Measurements from ENCODE around the gene EIF3D.
A peak's percentile ranks its signal among the peaks of the same experiment; 100 is the strongest.

Gene EIF3D

DNA sequence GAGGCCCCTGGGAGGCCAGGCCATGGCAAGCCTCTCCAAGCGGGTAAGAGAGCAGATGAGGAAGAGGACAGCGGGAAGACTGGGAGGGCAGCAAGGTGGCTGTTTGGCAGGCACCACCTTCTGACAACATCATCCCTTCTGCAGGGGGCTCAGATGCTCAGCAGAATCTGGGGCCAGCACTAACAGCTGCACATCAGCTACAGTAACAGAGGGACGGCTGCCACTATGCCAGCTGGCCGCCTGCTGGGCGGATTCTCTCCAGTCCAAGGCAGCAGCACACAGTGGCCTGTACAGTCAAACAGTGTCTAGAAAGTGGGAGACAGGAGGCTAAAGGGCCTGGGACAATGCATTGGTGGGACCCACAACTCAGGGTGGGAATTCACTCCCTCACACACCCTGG, 36.9 kb downstream of the EIF3D start:
- no peaks in the 10 kb centered on the region for H3K27me3 ChIP-seq (ENCODE audit: control insufficient read depth, insufficient read depth, low read length)
- H3K27ac ChIP-seq (ENCODE audit: low read depth, low read length) = no peak overlapping the region
- H3K36me3 ChIP-seq (ENCODE audit: control insufficient read depth, insufficient read depth, low read length) = peaks cover 6% of the 10 kb centered on the region
- H3K9ac ChIP-seq (ENCODE audit: low read length) = no peak overlapping the region
- no peak overlapping the region for H3K4me3 ChIP-seq (ENCODE audit: low read length)
- no peaks in the 10 kb centered on the region for H3K4me1 ChIP-seq (ENCODE audit: control insufficient read depth, insufficient read depth, low read length)

DNA sequence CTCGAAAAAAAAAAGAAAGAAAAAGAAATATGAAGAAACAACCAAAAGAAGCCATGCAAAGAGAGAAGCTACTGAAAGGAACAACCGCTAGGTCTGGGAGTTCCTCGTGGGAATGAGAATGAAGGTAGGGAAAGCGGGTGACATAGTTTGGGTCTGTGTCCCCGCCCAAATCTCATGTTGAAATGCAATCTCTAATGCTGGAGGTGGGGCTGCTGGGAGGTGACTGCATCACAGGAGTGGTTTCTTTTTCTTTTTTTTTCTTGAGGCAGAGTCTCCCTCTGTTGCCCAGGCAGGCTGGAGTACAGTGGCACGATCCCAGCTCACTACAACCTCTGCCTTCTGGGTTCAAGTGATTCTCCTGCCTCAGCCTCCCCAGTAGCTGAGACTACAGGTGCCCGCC, 37.8 kb downstream of the EIF3D start:
- Histone ChIP-seq H3K27me3 (ENCODE audit: control insufficient read depth, insufficient read depth, low read length) (no peaks in the 10 kb centered on the region), H3K9ac (ENCODE audit: low read length) (no peak overlapping the region), H3K4me1 (ENCODE audit: control insufficient read depth, insufficient read depth, low read length) (peaks cover 4% of the 10 kb centered on the region), H3K4me3 (ENCODE audit: low read length) (no peak overlapping the region), H3K27ac (ENCODE audit: low read depth, low read length) (no peak overlapping the region), H3K36me3 (ENCODE audit: control insufficient read depth, insufficient read depth, low read length) (peaks cover 4% of the 10 kb centered on the region)

DNA sequence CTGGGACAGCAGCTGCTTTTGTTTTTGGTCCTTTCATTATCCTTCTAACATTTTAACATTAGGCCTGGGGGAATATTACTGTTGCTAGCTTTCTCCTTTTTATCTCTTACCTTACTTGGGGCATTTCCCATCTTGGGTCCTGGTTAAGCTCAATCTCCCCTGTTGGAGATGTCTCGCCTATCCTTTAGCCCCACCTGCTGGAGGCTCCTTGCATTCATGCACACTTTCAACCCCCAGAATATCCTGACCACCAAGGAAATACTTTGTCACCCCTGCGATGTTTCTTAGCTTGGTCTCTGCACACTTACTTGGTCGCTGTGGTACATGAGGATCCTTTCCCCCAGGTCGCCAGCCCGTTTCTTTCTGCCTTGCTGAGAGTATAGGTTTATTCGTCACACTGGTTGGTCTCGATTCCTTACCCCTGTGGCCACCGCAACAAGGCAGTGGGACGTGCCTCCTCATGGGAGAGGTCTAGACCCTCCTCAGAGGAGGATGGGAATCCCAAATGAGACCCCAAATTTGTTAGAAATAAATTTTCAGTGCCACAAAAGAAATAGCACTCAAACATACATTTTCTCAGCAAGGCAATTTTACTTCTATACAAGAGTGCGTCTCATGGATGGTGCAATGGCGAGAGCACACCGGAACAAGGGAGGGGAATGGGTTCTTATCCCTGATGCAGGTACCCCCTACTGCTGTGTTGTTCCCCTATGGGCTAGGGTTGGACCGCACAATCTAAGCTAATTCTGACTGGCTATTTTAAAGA, 42.2 kb downstream of the EIF3D start:
- Histone ChIP-seq H3K9ac (ENCODE audit: low read length) (no peak overlapping the region), H3K27ac (ENCODE audit: low read depth, low read length) (no peak overlapping the region), H3K4me1 (ENCODE audit: control insufficient read depth, insufficient read depth, low read length) (peaks cover 4% of the 10 kb centered on the region), H3K27me3 (ENCODE audit: control insufficient read depth, insufficient read depth, low read length) (no peaks in the 10 kb centered on the region), H3K36me3 (ENCODE audit: control insufficient read depth, insufficient read depth, low read length) (no peaks in the 10 kb centered on the region), H3K4me3 (ENCODE audit: low read length) (no peak overlapping the region)

DNA sequence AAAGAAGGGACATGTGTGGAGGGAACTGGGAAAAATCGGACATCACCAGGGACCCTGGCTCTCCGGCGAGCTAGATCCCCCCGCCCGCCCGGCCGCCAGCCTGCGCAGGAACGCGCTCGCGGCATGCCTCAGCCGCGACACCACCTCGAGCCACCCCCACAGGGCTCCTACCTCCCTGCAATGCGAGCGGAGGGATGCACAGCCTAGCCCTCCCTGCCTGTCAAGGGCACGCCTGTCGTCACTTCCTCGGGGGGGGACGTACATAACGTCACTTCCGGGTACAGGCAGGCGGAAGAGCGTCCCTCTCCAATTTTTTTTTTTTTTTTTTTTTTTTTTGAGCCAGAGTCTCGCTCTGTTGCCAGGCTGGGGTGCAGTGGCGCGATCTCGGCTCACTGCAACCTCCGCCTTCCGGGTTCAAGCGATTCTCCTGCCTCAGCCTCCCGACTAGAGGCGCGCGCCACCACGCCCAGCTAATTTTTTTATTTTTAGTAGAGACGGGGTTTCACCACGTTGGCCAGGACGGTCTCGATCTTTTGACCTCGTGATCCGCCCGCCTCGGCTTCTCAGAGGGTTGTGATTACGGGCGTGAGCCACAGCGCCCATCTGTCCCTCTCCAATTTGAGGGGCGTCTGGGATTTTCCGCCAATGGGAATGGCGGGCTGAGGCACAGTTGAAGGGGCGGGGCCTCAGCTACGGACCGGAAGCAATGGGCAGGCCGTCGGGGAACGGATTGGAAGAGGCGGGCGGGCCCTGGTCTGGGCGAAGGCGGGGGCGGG, 47.4 kb downstream of the EIF3D start, which contains the start of gene TXN2:
Gene TXN2, minus strand, starts transcription at position 248 of the 776 bp plus-strand sequence. CDS start 803 bp downstream, outside the sequence.
- Histone ChIP-seq H3K4me1 (ENCODE audit: control insufficient read depth, insufficient read depth, low read length) (peaks cover 13% of the 10 kb centered on the region), H3K9ac (ENCODE audit: low read length) (peak within 1 kb of the TSS; percentile 54), H3K27me3 (ENCODE audit: control insufficient read depth, insufficient read depth, low read length) (no peaks in the 10 kb centered on the region), H3K36me3 (ENCODE audit: control insufficient read depth, insufficient read depth, low read length) (peaks cover 11% of the 10 kb centered on the region), H3K27ac (ENCODE audit: low read depth, low read length) (peak within 1 kb of the TSS; percentile 97), H3K4me3 (ENCODE audit: low read length) (peak within 1 kb of the TSS; percentile 90)

DNA sequence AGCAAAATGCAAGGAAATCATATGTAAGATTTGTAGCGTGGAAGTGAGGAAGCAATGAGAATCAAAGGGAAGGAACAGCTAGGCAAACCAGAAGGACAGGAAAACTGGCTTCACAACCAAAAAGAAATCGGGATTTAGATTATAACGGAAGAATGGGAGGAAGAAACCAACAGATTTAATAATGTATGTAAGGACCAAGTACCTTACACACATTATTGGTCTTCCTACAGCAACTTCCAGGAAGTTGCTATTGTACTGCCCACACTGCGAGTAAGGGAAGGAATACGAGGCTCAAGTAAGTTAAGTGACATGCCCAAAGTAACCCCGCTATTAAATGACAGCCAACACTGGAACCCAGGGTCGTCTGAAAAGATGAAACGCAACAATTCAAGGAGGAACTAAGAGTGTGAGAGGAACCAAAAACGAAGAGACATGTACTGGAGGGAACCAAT, 48.0 kb downstream of the EIF3D start:
- Histone ChIP-seq H3K4me3 (ENCODE audit: low read length) (peak overlapping the region; percentile 90), H3K4me1 (ENCODE audit: control insufficient read depth, insufficient read depth, low read length) (peaks cover 9% of the 10 kb centered on the region), H3K36me3 (ENCODE audit: control insufficient read depth, insufficient read depth, low read length) (peaks cover 15% of the 10 kb centered on the region), H3K9ac (ENCODE audit: low read length) (peak overlapping the region; percentile 54), H3K27me3 (ENCODE audit: control insufficient read depth, insufficient read depth, low read length) (no peaks in the 10 kb centered on the region), H3K27ac (ENCODE audit: low read depth, low read length) (peak overlapping the region; percentile 97)

DNA sequence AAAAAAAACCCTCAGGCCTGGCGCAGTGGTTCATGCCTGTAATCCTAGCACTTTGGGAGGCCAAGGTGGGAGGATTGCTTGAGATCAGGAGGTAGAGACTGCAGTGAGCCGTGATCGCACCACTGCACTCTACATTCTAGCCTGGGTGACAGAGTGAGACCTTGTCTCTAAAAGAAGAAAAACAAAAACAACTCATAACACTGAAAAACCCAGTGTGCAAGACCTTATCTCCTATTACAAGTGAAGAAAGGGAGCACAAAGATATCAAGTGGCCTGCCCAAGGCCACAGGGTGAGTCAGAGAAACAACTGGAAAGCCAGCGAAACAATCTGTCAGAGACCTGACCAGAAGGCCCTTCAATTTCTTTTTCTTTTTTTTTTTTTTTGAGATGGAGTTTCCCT, 50.0 kb downstream of the EIF3D start:
- Histone ChIP-seq H3K4me3 (ENCODE audit: low read length) (no peak overlapping the region), H3K4me1 (ENCODE audit: control insufficient read depth, insufficient read depth, low read length) (peaks cover 9% of the 10 kb centered on the region), H3K27ac (ENCODE audit: low read depth, low read length) (no peak overlapping the region), H3K9ac (ENCODE audit: low read length) (no peak overlapping the region), H3K36me3 (ENCODE audit: control insufficient read depth, insufficient read depth, low read length) (peaks cover 24% of the 10 kb centered on the region), H3K27me3 (ENCODE audit: control insufficient read depth, insufficient read depth, low read length) (no peaks in the 10 kb centered on the region)

DNA sequence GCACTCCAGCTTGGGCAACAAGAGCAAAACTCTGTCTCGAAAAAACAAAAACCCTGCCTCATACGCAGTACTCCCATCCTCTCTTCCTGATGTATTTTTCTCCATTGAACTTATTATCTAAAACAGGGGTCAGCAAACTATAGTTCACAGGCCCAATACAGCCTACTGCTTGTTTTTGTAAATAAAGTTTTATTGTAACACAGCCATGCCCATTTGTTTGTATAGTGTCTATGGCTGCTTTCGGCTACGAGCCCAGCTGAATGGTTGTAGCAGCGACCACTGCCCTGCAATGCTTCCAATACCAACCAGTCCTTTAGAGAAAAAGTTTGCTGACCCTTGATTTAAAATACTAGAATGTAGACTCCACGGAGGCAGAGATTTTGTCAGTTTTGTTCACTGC, 53.6 kb downstream of the EIF3D start:
- Histone ChIP-seq H3K27me3 (ENCODE audit: control insufficient read depth, insufficient read depth, low read length) (no peaks in the 10 kb centered on the region), H3K4me1 (ENCODE audit: control insufficient read depth, insufficient read depth, low read length) (peaks cover 14% of the 10 kb centered on the region), H3K27ac (ENCODE audit: low read depth, low read length) (no peak overlapping the region), H3K36me3 (ENCODE audit: control insufficient read depth, insufficient read depth, low read length) (peaks cover 26% of the 10 kb centered on the region), H3K9ac (ENCODE audit: low read length) (no peak overlapping the region), H3K4me3 (ENCODE audit: low read length) (no peak overlapping the region)

DNA sequence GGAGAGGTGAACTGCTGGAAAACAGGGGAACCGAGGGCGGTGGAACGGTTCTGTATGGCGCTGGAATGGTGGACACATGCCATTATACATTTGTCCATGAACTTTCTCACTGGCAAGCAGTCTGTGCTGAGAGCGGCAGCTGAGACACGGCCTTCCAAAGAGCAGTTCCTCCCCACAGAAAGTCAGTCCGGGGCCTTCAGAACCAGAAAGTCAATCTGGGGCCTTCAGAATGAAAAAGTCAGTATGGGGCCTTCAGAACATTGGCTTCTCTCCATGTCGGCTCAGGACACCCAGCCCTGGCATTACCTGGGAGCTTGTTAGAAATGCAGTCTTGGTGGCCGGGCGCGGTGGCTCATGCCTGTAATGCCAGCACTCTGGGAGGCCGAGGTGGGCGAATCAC, 56.3 kb downstream of the EIF3D start:
- H3K4me3 ChIP-seq (ENCODE audit: low read length) = peak overlapping the region; percentile 47
- peak overlapping the region; percentile 96 for H3K27ac ChIP-seq (ENCODE audit: low read depth, low read length)
- peaks cover 18% of the 10 kb centered on the region for H3K36me3 ChIP-seq (ENCODE audit: control insufficient read depth, insufficient read depth, low read length)
- H3K4me1 ChIP-seq (ENCODE audit: control insufficient read depth, insufficient read depth, low read length) = peaks cover 27% of the 10 kb centered on the region
- H3K27me3 ChIP-seq (ENCODE audit: control insufficient read depth, insufficient read depth, low read length) = no peaks in the 10 kb centered on the region
- H3K9ac ChIP-seq (ENCODE audit: low read length) = no peak overlapping the region

DNA sequence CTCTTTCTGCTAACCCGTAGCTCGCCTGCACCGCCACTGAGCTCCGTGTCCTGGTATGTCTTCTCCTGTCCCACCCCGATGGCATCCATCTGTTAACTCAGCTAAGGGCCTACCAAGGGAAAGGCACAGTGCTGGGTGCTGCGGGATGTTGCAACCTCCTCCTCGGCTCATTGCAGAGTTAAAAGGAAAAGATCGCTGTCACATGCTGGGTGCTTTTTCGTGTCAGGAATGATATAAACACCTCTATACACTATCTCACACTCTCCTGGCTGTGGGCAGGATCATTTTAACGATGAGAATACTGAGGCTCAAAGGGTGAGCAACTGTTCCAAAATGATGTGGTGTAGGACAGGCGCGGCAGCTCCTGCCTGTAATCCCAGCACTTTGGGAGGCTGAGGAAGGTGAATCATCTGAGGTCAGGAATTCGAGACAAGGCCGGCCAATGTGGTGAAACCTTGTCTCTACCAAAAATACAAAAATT, 57.6 kb downstream of the EIF3D start:
- Histone ChIP-seq H3K4me1 (ENCODE audit: control insufficient read depth, insufficient read depth, low read length) (peaks cover 38% of the 10 kb centered on the region), H3K36me3 (ENCODE audit: control insufficient read depth, insufficient read depth, low read length) (peaks cover 14% of the 10 kb centered on the region), H3K9ac (ENCODE audit: low read length) (peak overlapping the region; percentile 51), H3K27me3 (ENCODE audit: control insufficient read depth, insufficient read depth, low read length) (no peaks in the 10 kb centered on the region), H3K27ac (ENCODE audit: low read depth, low read length) (peak overlapping the region; percentile 96), H3K4me3 (ENCODE audit: low read length) (peak overlapping the region; percentile 47)

DNA sequence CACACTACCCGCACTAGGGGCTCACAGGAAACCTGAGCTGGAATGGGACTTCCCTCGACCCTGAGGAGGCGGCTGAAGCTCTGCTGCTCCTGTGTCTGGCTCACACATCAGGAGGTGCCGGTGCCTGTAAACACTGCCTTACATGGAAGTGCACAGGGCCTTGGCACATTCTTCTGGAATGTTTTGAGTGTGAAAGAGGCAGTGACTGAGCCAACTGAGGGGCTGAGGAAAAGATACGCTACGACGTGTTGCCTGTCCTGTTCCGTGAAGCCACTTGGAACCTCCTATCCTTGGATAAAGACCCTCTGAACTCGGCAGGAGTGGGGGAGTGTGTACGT, 58.0 kb downstream of the EIF3D start:
- Histone ChIP-seq H3K4me1 (ENCODE audit: control insufficient read depth, insufficient read depth, low read length) (peaks cover 42% of the 10 kb centered on the region), H3K27me3 (ENCODE audit: control insufficient read depth, insufficient read depth, low read length) (no peaks in the 10 kb centered on the region), H3K9ac (ENCODE audit: low read length) (peak overlapping the region; percentile 51), H3K4me3 (ENCODE audit: low read length) (peak overlapping the region; percentile 47), H3K27ac (ENCODE audit: low read depth, low read length) (peak overlapping the region; percentile 96), H3K36me3 (ENCODE audit: control insufficient read depth, insufficient read depth, low read length) (peaks cover 12% of the 10 kb centered on the region)

DNA sequence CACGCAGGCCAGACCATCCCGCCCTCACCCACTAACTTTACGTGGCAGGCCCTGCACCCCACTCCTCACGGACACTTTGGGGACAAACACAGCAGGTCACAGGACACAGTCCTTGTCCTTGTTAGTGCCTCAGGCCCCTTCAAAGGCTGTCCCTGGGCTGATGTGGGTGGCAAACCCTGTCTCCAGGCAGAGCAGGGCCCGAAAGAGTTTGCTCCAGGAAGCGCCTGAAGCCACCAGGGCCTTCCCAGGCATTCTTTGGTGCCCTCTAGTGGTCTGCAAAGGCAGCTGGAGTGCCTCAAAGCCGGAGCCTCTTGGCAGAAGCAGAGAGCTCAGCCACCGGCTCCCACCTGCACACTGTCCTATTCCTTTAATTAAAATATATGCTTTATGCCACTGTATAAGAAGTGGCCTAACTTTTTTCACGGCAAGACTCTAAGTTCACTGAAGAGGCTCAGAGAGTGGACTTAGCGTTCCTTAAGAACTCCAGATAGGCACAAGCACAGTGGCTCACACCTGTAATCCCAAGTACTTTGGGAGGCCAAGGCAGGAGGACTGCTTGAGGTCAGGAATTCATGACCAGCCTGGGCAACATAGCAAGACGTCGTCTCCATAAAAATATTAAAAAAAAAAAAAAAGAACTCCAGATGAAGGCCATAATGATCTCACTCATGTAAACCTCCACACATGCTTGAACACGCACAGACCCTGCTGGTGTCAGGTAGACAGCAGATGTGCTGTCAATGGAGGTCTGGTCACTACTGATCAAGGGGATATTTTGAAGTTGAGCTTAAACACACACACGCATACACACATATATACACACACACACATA, 58.6 kb downstream of the EIF3D start:
- H3K9ac ChIP-seq (ENCODE audit: low read length) = no peak overlapping the region
- no peaks in the 10 kb centered on the region for H3K27me3 ChIP-seq (ENCODE audit: control insufficient read depth, insufficient read depth, low read length)
- H3K4me3 ChIP-seq (ENCODE audit: low read length) = peak overlapping the region; percentile 47
- H3K4me1 ChIP-seq (ENCODE audit: control insufficient read depth, insufficient read depth, low read length) = peaks cover 48% of the 10 kb centered on the region
- H3K27ac ChIP-seq (ENCODE audit: low read depth, low read length) = peak overlapping the region; percentile 96
- peaks cover 8% of the 10 kb centered on the region for H3K36me3 ChIP-seq (ENCODE audit: control insufficient read depth, insufficient read depth, low read length)
